ENCODE results near the gene UQCRHL.

DNA sequence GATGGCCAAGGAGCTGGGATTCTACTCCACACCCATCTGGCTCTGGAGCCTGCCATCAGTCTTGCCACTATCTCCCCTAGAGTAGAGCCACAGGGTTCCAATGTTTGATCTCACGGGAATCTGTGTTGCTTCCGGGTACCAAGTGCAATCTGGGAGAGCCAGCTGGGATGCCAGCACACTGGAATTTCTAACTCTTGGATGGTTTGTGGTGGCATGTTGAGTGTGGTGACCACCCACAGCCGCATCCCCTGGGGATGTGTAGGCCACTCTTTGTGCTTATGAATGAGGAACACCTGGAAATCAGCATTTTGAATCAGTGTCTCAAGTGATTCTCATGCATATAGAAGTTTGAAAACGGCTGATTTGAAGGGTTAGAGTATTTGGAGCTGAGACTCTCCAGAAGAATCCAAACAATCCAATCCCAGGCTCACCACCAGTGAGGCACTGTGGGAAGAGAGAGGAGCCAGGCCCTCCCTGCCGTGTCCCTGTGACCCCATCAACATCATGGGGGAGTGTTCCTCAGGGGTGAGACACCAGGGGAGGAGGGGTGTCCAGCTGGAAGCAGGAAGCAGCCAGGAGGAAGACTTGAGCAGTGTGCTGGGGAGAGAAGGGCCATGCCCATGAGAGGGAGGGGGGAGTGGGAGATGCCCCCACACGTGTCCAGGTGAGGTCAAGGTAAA, 35.5 kb downstream of the UQCRHL start:
- TF ChIP-seq, protein P1, sequence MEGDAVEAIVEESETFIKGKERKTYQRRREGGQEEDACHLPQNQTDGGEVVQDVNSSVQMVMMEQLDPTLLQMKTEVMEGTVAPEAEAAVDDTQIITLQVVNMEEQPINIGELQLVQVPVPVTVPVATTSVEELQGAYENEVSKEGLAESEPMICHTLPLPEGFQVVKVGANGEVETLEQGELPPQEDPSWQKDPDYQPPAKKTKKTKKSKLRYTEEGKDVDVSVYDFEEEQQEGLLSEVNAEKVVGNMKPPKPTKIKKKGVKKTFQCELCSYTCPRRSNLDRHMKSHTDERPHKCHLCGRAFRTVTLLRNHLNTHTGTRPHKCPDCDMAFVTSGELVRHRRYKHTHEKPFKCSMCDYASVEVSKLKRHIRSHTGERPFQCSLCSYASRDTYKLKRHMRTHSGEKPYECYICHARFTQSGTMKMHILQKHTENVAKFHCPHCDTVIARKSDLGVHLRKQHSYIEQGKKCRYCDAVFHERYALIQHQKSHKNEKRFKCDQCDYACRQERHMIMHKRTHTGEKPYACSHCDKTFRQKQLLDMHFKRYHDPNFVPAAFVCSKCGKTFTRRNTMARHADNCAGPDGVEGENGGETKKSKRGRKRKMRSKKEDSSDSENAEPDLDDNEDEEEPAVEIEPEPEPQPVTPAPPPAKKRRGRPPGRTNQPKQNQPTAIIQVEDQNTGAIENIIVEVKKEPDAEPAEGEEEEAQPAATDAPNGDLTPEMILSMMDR (IDR thresholded peaks at IDR 0.05 in 4 of 5, conservative IDR thresholded peaks at IDR 0.05 in 1 of 5) = no peak
- no peak for TF ChIP-seq POLR2A (IDR thresholded peaks at IDR 0.05)
